NCI-H446 treated with DMSO at 0.1 percent for 48 hours (cell line): Measurements from ENCODE around the gene LYVE1.

ENCODE experiments used
- DNase-seq: peaks from one replicate; lab custom pipeline; 2025; lab: John Stamatoyannopoulos, UW

Gene LYVE1

GRCh38 chr11:10520562-10520961 lies 47.9 kb downstream of the LYVE1 start:
- no peak for DNase-seq

GRCh38 chr11:10519630-10520029 lies 48.8 kb downstream of the LYVE1 start:
- no peak for DNase-seq

- no peak for DNase-seq
Measured at GRCh38 chr11:10518891-10519290, 49.6 kb downstream of the LYVE1 start.

GRCh38 chr11:10518123-10518522 lies 50.3 kb downstream of the LYVE1 start:
- no peak for DNase-seq

- DNase-seq: no peak
Measured at GRCh38 chr11:10515418-10515817, 53.0 kb downstream of the LYVE1 start.

GRCh38 chr11:10514709-10515108 lies 53.8 kb downstream of the LYVE1 start:
- DNase-seq: no peak

GRCh38 chr11:10514202-10514601 lies 54.3 kb downstream of the LYVE1 start:
- no peak for DNase-seq

GRCh38 chr11:10511181-10511621 lies 57.3 kb downstream of the LYVE1 start:
- DNase-seq: no peak
